ENCODE measurements around the gene LYRM4.

The LYRM4 gene

DNA sequence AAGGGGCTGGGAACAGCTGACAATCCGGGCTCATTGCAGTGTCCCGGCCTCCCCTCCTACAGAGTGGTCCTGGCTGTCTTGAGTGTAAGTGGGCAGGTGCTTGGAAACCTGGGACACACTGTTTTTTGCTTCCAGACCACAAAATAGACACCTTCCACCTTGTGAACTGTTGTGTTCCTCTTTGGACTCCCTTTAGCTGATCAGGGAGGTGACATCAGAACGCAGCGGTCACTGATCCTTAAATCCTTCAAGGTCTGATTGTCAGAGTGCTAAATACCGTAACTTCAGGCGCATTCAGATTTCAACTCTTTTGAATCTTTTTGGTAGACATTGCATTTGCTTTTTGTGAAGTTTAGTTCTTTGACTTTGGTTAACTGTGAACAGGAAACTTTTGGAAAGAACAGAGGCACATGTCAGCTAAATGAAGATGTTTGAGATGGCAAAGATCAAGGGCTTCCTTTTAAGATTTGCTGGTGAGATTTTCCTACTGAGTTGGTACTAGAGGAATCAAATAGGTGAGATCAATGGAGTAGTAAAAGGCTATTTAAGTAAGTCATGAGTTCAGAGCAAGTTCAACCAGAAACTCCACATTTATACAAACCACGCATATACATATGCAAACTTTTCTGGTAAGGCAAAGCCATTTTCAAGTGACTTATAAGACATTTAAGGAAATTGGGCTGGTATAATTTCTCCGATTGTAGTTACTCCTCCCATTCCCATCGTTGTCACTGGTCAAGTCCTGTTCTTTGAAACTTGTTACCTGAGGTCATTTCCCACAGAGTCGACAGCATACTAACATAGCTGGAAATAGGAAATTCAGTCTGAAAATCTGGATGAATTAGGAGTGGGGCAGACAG lies 169.3 kb downstream of the LYRM4 start:
- peaks cover 25% of the 10 kb centered on the region for H3K4me1 ChIP-seq
- H3K9me3 ChIP-seq: peaks cover 4% of the 10 kb centered on the region; the same call in 1 of the 2 replicates
- H3K36me3 ChIP-seq: no peaks in the 10 kb centered on the region
- H3K27me3 ChIP-seq: peaks cover 17% of the 10 kb centered on the region
- no peak for TF ChIP-seq Cebpa-rat (IDR thresholded peaks at IDR 0.05)
- H4K20me1 ChIP-seq: peaks cover 11% of the 10 kb centered on the region; the same call in 1 of the 2 replicates
- no peak overlapping the region for H3K9ac ChIP-seq
- no peak overlapping the region for H3K27ac ChIP-seq
- peak overlapping the region; percentile 42; the same call in 1 of the 2 replicates for H3K4me2 ChIP-seq
- no peak overlapping the region for H3K4me3 ChIP-seq

DNA sequence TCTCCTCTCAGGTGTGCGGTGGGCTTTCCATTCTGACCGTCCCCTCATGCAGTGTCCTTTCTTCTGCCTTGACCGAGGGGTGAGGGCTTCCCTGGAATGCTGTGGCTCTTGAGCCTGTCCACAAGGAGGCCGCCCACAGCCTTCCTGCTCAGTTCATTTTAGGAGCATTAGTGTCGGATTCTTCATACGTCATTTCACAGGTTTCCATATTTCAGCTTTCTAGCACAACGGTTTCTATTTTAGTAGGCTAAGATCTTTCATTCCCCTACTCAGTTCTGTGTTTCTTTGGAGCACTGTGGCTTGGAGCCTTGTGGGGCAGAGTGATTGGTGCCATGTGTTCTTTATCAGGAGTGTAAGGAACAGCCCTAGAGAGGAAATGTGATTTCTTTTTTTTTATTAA lies 170.1 kb downstream of the LYRM4 start:
- Histone ChIP-seq H3K9ac (no peak overlapping the region), H3K4me1 (peaks cover 32% of the 10 kb centered on the region), H3K4me2 (peak overlapping the region; percentile 42; the same call in 1 of the 2 replicates), H3K9me3 (peaks cover 8% of the 10 kb centered on the region; the same call in 1 of the 2 replicates), H3K4me3 (no peak overlapping the region), H3K27ac (no peak overlapping the region), H3K27me3 (peaks cover 25% of the 10 kb centered on the region), H3K36me3 (no peaks in the 10 kb centered on the region), H4K20me1 (peaks cover 19% of the 10 kb centered on the region)
- TF ChIP-seq Cebpa-rat (IDR thresholded peaks at IDR 0.05): no peak

DNA sequence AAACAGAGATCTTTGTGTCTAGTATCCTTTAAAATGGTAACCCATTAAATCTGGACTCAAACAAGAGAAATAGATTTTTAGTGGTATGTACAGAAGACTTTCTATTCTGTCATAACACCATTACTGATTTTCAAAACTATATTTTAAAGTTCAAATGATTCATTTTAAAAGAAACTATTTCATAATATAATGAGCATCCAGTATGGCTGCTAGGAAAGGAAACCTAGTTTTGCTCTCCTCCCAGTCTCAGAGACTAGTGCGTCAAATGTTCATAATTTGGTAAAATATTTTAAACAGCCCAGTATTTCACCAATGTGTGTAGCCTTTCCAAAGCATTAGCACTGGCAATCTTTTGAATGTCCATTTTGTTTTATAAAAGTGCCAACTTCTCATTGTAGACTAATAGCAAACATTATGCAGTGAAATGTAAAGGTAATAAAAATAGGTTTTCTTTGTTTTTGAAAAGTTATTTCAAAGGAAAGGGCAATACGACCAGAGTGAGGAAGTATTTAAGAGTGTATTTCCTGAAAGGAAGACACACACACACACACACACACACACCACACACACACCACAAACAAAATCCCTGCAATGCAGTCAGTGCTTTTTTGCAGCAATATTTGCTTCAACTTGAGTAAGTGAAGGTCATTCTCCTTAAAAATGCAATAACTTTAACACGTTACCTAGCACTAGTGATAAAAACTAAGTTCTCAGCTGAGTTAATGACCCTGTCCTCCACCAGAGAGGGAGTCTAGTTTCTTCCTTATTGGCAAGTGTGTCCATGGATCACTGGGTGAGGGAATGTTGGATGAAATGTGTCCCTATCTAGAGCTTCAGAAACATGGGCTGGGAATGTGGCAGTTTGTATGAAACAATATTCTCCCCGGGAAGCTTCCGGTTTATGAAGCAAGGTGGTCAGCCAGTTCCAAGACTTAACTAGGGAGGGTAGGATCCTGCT lies 171.0 kb downstream of the LYRM4 start:
- no peak for TF ChIP-seq Cebpa-rat (IDR thresholded peaks at IDR 0.05)
- Histone ChIP-seq H3K9ac (no peak overlapping the region), H3K9me3 (peaks cover 8% of the 10 kb centered on the region; the same call in 1 of the 2 replicates), H3K4me2 (peak overlapping the region; percentile 42), H3K27ac (no peak overlapping the region), H3K4me1 (peaks cover 38% of the 10 kb centered on the region), H4K20me1 (peaks cover 24% of the 10 kb centered on the region), H3K36me3 (no peaks in the 10 kb centered on the region), H3K27me3 (peaks cover 33% of the 10 kb centered on the region), H3K4me3 (no peak overlapping the region)

DNA sequence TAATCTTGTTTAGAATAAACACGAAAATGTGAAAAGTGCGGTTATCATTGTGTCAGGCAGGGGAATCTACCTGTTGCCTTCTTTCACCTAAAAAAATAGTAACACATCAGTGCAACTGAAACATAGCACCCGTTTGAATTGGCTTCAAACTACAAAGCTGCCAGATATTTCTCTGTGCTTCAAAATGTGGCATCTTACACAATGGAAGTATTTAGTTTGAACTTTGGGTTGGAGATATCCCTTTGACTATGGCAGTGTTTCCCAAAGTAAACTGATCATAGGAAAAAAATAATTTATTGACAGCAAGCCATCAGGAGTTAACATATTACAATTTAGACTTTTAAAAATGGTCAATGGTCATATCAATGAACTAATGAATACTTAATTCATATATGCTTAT lies 172.0 kb downstream of the LYRM4 start:
- H3K9ac ChIP-seq: no peak overlapping the region
- no peak overlapping the region for H3K4me3 ChIP-seq
- peaks cover 46% of the 10 kb centered on the region for H3K4me1 ChIP-seq
- H3K36me3 ChIP-seq: no peaks in the 10 kb centered on the region
- peaks cover 43% of the 10 kb centered on the region for H3K27me3 ChIP-seq
- H3K4me2 ChIP-seq: no peak overlapping the region
- peaks cover 8% of the 10 kb centered on the region; the same call in 1 of the 2 replicates for H3K9me3 ChIP-seq
- no peak for TF ChIP-seq Cebpa-rat (IDR thresholded peaks at IDR 0.05)
- peaks cover 24% of the 10 kb centered on the region for H4K20me1 ChIP-seq
- H3K27ac ChIP-seq: no peak overlapping the region

DNA sequence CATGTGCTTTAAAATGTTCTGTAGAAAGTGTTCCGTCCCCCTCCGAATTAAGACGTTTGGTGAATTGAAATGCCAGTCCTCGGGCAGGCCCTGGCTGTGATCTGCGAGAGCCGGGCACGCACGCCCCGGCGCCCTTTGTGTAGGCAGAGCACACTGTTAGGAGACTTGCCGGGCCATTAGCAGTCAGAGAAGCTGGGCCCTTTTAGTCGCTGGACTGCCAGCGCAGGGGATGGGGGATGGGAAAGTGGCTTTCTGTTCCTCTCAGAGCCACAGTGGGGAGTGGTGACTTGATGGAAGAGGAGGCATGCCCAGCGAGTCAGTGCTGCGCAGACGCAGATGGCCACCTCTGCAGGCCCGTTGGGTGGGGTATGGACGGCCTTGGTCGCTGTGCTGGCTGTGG lies 173.4 kb downstream of the LYRM4 start:
- no peak for TF ChIP-seq Cebpa-rat (IDR thresholded peaks at IDR 0.05)
- no peak overlapping the region for H3K4me2 ChIP-seq
- peaks cover 57% of the 10 kb centered on the region for H3K27me3 ChIP-seq

DNA sequence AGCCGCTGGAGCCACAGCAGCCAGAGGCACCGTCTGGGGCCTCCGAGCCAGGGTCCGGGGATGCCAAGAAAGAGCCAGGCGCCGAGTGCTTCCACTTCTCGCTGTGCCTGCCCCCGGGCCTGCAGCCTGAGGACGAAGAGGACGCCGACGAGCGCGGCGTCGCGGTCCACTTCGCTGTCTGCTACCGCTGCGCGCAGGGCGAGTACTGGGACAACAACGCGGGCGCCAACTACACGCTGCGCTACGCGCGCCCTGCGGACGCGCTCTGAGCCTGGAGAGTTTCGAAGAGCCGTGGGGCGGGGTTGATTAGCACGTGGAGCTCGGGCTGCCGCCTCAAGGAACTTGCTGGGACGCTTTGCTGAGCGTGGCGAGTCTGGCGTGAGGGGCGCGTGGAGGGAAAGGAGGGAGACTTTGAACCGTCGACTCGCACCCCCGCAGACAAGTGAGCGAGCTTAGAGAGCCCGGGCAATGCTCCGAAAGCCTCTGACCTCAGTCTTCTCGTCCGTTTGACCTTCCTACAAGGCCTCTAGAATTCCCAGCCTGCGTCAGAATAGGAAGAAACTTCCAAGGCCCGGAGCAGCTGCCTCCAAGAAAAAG lies 174.4 kb downstream of the LYRM4 start:
- H3K36me3 ChIP-seq: no peaks in the 10 kb centered on the region
- H3K4me1 ChIP-seq: peaks cover 40% of the 10 kb centered on the region
- no peak for TF ChIP-seq Cebpa-rat (IDR thresholded peaks at IDR 0.05)
- peak overlapping the region; percentile 72; the same call in 1 of the 2 replicates for H3K4me3 ChIP-seq
- peak overlapping the region; percentile 99 for H3K4me2 ChIP-seq
- H3K9ac ChIP-seq: no peak overlapping the region
- H3K27ac ChIP-seq: no peak overlapping the region
- H3K9me3 ChIP-seq: peaks cover 8% of the 10 kb centered on the region; the same call in 1 of the 2 replicates
- H3K27me3 ChIP-seq: peaks cover 61% of the 10 kb centered on the region
- peaks cover 24% of the 10 kb centered on the region for H4K20me1 ChIP-seq

More for the DNA sequence above, 173.4 kb downstream of the LYRM4 start:
- Histone ChIP-seq H3K4me1 (peaks cover 46% of the 10 kb centered on the region), H3K36me3 (no peaks in the 10 kb centered on the region), H3K9me3 (peaks cover 8% of the 10 kb centered on the region; the same call in 1 of the 2 replicates), H3K9ac (no peak overlapping the region), H3K4me3 (no peak overlapping the region), H4K20me1 (peaks cover 24% of the 10 kb centered on the region), H3K27ac (no peak overlapping the region)

DNA sequence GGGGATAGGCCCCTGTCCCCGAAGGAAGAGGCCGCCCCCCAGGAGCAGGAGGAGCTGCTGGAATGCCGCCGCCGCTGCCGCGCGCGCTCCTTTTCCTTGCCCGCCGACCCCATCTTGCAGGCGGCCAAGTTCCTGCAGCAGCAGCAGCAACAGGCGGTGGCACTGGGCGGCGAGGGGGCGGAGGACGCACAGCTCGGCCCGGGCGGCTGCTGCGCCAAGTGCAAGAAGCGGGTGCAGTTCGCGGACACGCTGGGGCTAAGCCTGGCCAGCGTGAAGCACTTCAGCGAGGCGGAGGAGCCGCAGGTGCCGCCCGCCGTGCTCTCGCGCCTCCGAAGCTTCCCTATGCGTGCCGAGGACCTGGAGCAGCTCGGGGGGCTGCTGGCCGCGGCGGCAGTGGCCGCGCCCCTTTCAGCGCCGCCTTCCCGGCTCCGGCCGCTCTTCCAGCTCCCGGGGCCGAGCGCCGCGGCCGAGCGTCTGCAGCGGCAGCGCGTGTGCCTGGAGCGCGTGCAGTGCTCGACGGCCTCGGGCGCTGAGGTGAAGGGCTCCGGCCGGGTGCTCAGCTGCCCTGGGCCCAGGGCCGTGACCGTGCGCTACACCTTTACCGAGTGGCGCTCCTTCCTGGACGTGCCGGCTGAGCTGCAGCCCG lies 175.0 kb downstream of the LYRM4 start:
- H3K36me3 ChIP-seq: no peaks in the 10 kb centered on the region
- H3K9me3 ChIP-seq: peaks cover 8% of the 10 kb centered on the region; the same call in 1 of the 2 replicates
- H3K4me3 ChIP-seq: peak overlapping the region; percentile 72
- H3K9ac ChIP-seq: peak overlapping the region; percentile 58
- TF ChIP-seq Cebpa-rat (IDR thresholded peaks at IDR 0.05): no peak
- H4K20me1 ChIP-seq: peaks cover 24% of the 10 kb centered on the region
- H3K27me3 ChIP-seq: peaks cover 61% of the 10 kb centered on the region
- H3K27ac ChIP-seq: no peak overlapping the region
- peaks cover 34% of the 10 kb centered on the region for H3K4me1 ChIP-seq
- peak overlapping the region; percentile 99 for H3K4me2 ChIP-seq

DNA sequence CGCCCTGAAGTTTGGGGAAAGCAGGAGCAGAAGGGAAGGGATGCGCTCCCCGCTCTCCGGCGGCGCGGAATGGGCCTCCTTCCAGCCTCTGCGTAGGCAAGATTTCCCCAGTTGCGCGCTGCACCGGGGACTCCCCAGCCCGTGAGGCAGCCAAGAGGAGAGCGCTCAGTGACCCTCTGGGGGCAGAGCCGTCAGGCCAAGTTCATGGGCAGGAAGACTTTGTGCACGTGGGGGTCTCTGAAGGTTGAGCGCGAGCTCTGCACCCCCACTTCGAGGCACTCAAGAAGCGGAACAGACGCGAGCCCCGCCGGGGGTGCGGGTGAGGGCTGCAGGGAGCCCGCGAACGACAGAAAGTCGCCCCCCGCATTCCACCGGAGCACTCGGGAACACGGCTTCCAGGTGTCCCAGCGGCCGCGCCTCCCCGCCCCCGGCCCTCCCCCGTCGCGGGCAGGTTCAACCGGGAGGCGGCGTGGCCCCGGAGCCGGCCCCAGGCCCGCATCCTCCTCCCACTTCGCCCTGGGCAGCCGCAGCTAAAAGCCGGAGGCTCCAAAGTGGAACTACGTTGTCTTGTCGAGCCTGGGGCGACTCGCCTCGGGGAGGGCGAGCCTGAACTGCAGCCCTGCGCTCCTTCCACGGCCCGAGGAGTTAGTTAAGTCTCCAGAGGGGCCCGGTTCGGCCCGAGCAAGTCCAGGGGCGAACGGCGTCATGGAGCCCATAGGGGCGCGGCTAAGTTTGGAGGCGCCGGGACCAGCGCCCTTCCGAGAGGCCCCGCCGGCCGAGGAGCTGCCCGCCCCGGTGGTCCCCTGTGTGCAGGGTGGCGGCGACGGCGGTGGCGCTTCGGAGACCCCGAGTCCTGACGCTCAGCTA lies 175.7 kb downstream of the LYRM4 start, which contains the start of gene PPP1R3G:
Gene PPP1R3G, plus strand, starts transcription at position 561 of the 867 bp plus-strand sequence. Its CDS starts 145 bp downstream, at position 706.
- Histone ChIP-seq H3K27ac (no peak within 1 kb of the TSS), H3K9me3 (peaks cover 8% of the 10 kb centered on the region; the same call in 1 of the 2 replicates), H3K36me3 (no peaks in the 10 kb centered on the region), H4K20me1 (peaks cover 24% of the 10 kb centered on the region), H3K4me3 (peak within 1 kb of the TSS; percentile 72), H3K9ac (peak within 1 kb of the TSS; percentile 58), H3K4me2 (peak within 1 kb of the TSS; percentile 99), H3K4me1 (peaks cover 28% of the 10 kb centered on the region), H3K27me3 (peaks cover 61% of the 10 kb centered on the region)
- TF ChIP-seq Cebpa-rat (IDR thresholded peaks at IDR 0.05): no peak

Data from BLaER1 (cell line).